ENCODE results near the gene SMC1B.
"Not testable (repeated sequence)": the region's sequence is repeated elsewhere in the genome, so short reads cannot be mapped to it uniquely, and the experiment has no call there.

The SMC1B gene

DNA sequence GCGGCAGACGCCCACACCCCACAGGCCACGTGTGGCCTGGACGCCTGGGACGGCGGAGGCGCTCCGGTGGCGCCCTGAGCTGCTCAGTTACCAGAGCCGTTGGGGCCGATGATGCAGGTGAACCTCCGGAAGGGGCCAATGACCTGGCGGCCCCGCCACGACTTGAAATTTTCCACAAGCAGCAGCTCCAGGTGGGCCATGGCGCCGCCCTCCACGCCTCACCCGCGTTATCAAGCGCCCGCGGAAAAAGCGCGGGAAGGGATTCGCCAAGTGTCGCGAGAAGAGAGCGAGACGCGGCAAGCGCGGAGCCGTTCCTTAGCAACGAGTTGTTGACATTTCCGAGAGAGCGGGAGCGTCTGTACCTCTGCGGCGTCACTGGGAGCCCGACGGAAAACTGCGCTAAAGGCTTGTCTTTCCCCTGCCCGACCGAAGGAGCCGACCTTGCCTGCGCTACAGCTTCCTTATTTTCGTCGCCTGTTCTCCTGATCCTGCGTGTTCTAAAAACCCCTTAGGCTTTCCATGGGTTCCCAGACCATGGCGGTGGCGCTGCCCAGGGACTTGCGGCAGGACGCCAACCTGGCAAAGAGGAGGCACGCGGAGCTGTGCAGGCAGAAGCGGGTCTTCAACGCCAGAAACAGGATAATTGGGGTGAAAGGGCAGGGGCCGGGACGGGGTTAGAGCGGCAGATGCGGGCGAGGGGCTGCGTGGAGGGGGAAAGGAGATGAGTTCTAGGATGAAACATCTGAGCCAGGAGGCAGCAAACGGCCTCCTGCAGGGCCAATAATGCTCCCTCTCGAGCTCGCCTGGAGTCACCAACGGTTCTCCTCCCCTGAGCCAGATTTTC, at the start of gene SMC1B, which contains the start of gene RIBC2:
SMC1B (minus strand) TSS at position 232 of the 844 bp plus-strand sequence; CDS start at position 200, 32 bp downstream.
RIBC2 (plus strand) TSS at position 326 of the 844 bp plus-strand sequence; CDS start at position 520, 194 bp downstream.
- peak; percentile 39 for DNase-seq

- DNase-seq = peak; percentile 6
Measured at GRCh38 chr22:45462034-45462655, 48.7 kb upstream of the SMC1B start.

- no peak for DNase-seq
Measured at GRCh38 chr22:45460288-45461109, 47.1 kb upstream of the SMC1B start.

DNA sequence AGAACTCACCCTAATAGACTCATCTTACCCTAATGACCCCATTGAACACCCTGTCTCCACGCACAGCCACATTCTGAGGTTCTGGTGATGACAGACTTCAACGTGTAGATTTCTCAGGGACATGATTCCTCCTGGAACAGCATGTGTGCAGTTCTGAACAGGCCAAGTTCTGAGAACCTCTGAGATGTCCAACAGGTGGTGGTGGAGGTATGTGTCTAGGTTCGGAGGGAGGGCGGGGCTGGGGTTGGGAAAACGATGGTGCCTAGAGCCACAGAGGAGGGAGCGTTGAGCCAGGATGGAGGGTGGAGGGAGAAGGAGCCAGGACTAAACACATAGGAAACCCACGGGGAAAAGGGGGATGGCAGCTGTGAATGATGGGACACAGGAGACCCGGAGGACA, 45.8 kb upstream of the SMC1B start:
- no peak for DNase-seq

DNA sequence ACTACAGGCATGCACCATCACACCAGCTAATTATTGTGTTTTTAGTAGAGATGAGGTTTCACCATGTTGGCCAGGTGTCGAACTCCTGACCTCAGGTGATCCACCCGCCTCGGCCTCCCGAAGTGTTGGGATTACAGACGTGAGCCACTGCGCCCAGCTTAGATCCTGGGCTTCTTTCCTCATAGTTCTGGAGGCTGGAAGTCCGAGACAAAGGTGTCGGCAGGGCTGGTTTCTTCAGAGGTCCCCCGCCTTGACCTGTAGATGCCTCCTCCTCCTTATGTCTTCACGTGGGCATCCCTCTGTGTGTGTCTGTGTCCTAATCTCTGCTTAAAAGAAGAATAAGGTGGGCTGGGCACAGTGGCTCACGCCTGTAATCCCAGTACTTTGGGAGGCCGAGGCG, 45.1 kb upstream of the SMC1B start:
- no peak for DNase-seq

DNA sequence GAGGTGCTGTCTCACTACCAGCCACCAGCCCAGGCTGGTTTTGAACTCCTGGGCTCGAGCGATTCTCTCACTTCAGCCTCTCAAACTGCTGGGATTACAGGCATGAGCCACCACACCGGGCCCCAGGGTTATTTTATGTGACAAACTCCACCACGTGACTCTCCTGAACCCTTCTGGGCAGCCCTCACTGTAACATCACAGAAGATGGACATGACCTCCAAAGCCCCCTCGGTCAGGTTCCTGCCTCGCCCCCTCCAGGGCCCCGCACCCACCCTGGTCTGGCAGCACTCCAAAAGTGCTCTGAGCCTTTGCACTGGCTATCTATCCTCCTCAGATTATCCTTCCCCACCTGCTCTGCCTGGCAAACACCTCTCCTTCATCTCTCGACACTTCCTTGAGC, 43.4 kb upstream of the SMC1B start:
- no peak for DNase-seq

DNA sequence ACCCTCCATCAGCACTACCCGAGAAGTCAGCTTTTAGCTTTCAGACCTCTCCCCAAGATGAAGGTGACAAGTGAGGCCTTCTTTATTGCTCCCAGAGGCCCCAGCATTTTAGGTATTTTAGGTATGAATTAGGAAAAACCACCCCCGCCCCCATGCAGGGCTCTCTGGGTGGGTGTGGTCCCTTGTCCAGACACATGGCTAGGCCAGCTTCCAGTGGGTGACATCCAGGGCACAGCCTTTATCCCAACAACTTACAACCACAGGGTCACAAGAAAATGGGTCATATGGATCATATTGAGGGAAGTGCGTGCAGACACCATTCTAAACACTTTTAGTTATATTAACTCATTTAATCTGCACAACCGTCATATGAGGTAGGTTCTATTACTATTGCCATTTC, 42.2 kb upstream of the SMC1B start:
- no peak for DNase-seq

GRCh38 chr22:45455212-45455611, 41.8 kb upstream of the SMC1B start:
- DNase-seq = no peak

- DNase-seq = no peak
Measured at GRCh38 chr22:45454275-45454674, 40.9 kb upstream of the SMC1B start.

DNA sequence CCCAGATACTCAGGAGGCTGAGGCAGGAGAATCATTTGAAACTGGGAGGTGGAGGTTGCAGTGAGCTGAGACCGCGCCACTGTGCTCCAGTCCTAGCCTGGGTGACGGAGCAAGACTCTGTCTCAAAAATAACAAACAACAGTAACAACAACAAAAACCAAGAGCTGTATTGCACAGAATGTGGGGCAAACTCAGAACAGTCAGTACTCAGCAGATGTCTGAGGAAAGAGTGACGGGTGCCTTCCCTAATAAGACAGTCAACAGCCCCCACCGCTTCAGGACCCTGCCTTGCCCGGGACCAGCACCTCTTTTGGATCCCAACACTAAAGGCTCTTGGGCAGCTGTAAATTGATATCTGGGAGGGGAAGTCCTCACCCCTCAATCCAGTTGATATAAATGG, 40.4 kb upstream of the SMC1B start:
- no peak for DNase-seq

DNA sequence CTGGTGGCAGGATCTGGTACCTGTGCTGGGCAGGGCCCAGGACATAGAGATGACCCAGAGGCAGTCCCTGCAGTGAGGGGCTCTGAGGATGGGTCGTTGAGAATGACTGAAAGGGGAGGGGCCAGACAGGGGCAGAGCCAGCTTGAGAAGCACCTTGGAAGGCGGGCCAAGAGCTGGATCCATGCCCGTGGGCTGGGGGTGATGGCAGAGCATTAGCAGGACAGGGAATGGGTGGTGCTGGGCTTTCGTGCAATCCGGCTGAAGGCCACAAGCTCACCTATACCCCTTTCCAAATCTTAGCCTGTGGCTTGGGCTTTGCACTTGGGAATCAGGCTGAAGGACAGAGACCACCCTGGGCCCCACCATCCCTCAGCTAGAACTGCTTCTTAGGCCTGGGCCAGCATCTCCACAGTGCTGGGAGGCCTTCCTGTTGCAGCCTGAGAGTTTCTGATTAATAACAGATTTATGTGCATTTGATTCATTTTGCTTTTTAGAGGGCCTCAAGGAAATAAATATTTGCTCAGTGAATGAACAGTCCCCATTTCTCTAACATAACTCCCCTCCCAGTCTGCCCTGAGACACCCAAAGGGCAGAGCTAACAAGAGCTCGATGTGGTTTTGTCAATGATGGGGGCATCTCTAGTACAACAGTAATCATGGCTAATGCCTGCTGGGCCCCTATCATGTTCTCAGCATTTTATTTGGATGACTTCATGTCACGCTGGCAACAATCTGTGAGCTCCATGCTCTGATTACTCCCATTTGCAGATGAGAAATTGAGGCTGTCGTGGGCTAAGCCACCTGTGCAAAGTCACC, 39.4 kb upstream of the SMC1B start:
- DNase-seq = no peak

- no peak for DNase-seq
Measured at GRCh38 chr22:45451972-45452371, 38.6 kb upstream of the SMC1B start.

GRCh38 chr22:45450921-45451651, 37.7 kb upstream of the SMC1B start:
- no peak for DNase-seq

GRCh38 chr22:45450101-45450785, 36.8 kb upstream of the SMC1B start:
- DNase-seq = no peak

- not testable (repeated sequence) for DNase-seq
Measured at GRCh38 chr22:45449442-45449841, 36.0 kb upstream of the SMC1B start.

DNA sequence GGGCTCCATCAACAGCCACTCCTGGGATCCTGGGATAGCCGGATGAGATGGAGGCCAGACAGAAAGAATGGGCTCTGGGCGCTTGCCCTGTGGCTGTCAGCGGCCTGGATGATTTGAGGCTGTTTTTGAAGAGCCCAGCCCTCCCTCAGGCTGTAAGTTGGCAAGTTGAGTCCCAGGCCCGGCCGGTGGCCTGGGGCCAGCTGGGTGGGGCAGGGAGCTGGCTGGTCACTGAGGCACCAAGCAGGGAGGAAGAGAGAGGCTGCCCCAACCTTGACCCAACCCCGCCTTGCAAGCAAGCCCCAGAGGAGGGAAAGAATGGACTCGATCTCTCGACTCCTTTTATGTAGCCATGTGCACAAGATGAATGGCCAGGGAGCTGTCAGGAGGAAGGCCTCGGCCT, 35.0 kb upstream of the SMC1B start:
- DNase-seq = no peak

DNA sequence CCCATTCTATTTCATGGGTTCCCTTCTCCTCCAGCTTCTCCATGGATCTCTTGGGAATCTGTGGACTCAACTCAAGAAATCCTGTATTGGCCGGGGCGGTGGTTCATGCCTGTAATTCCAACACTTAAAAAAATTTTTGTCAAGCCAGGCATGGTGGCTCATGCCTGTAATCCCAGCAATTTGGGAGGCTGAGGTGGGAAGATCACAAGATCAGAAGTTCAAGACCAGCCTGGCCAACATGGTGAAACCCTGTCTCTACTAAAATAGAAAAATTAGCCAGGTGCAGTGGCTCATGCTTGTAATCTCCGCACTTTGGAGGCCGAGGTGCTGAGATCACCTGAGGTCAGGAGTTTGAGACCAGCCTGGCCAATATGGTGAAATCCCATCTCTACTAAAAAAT, 34.2 kb upstream of the SMC1B start:
- DNase-seq = not testable (repeated sequence)

GRCh38 chr22:45446216-45446615, 32.8 kb upstream of the SMC1B start:
- no peak for DNase-seq

- DNase-seq = no peak
Measured at GRCh38 chr22:45445031-45445710, 31.8 kb upstream of the SMC1B start.

DNA sequence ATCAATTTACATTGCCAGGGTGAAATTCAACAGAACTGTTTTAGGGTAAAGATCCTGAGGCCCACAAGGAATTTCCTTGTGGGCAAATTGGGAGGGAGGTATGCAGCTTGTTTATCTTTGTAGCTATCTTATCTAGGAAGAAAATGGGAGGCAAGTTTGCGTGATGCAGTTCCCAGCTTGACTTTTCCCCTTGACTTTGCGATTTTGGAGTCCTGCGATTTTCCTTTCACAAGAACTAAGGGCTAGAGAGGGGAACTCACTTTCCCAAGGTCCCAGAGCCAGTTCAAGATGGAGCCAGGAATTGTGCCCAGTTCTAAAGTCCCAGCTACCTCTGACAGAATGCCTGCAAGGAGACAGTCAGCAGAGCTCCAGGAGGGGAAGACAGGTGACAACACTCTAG, 30.8 kb upstream of the SMC1B start:
- DNase-seq = no peak

DNA sequence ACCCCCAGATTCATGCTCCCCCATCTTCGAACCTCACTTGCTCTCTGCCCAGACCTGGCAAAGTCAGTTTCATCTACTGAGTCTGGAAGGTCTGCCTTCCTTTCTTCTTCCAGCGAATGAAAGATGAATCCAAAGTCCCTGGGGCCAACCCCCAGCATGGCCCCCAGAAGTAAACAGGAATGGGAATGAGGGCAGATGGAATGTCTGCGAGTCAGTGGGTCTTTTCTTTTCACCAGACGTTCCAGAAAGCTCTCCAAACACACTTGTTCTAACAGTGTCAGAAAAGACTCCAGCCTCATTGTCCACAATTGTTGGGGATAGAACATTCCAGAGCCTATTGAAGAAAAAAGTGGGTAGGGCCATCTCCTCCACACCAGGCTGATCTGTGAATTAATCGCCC, 28.7 kb upstream of the SMC1B start:
- DNase-seq = no peak
